ENCODE measurements around the gene MYO1F. TPM values are rescaled to one million over a fixed set of nuclear protein-coding genes. Genes with fewer than 3 reads are reported as not detected.

The MYO1F gene
- polyA plus RNA-seq, 1 donor (not counting 4 experiments of a cell fraction or from before 2014, with no cell fraction given): 0.14 TPM

GRCh38 chr19:8490395-8490760, 86.9 kb downstream of the MYO1F start:
- FAIRE-seq: no peak
- Histone ChIP-seq H3K4me1 (ENCODE audit: control insufficient read depth, extremely low read depth, insufficient read depth, low read length) (peaks cover 25% of the 10 kb centered on the region), H3K27me3 (ENCODE audit: control insufficient read depth, extremely low read depth, insufficient read depth, low read length) (no peaks in the 10 kb centered on the region), H2AFZ (ENCODE audit: control insufficient read depth, low read length) (no peak overlapping the region), H3K4me3 (ENCODE audit: control insufficient read depth in 2 of 3, extremely low read depth in 1 of 3, insufficient read depth in 2 of 3, low read depth in 1 of 3, low read length in 3 of 3) (no peak overlapping the region), H3K4me2 (ENCODE audit: control insufficient read depth, extremely low read depth, insufficient read depth, low read depth, low read length) (peak overlapping the region; percentile 84), H3K9me1 (ENCODE audit: control insufficient read depth, extremely low read depth, insufficient read depth, low read length) (no peaks in the 10 kb centered on the region), H3K9me3 (ENCODE audit: control insufficient read depth, low read depth, low read length) (no peaks in the 10 kb centered on the region), H3K36me3 (ENCODE audit: control insufficient read depth in 2 of 2, extremely low read depth in 1 of 2, insufficient read depth in 2 of 2, low read length in 2 of 2) (peaks cover 29 to 30% of the 10 kb centered on the region in 2 experiments), H3K27ac (ENCODE audit: control insufficient read depth, insufficient read depth, low read length) (peak overlapping the region; percentile 67), H4K20me1 (ENCODE audit: control insufficient read depth, extremely low read depth, insufficient read depth, low read length) (peaks cover 2% of the 10 kb centered on the region), H3K9ac (ENCODE audit: control insufficient read depth, extremely low read depth, insufficient read depth, low read length) (no peak overlapping the region), H3K79me2 (ENCODE audit: control insufficient read depth, insufficient read depth, low read length) (peaks cover 3% of the 10 kb centered on the region)
- DNase-seq (ENCODE audit: low read depth, low spot score): no peak
- TF ChIP-seq EZH2 (IDR thresholded peaks at IDR 0.05; ENCODE audit: low read length) (no peak), CTCF (optimal IDR thresholded peaks at IDR 0.05 in 1 of 3, IDR thresholded peaks at IDR 0.05 in 1 of 3, conservative IDR thresholded peaks at IDR 0.05 in 1 of 3; ENCODE audit: extremely low read depth in 1 of 3, insufficient read depth in 2 of 3, low read length in 3 of 3) (no peak)
- dilution Hi-C loops (cut with MboI; ENCODE audit: extremely low pct_ligation_motif_present, low sequenced_read_pairs): no loop called here

- Histone ChIP-seq H3K9me3 (ENCODE audit: control insufficient read depth, low read depth, low read length) (no peaks in the 10 kb centered on the region), H3K79me2 (ENCODE audit: control insufficient read depth, insufficient read depth, low read length) (peaks cover 3% of the 10 kb centered on the region), H3K27me3 (ENCODE audit: control insufficient read depth, extremely low read depth, insufficient read depth, low read length) (no peaks in the 10 kb centered on the region), H3K4me1 (ENCODE audit: control insufficient read depth, extremely low read depth, insufficient read depth, low read length) (peaks cover 25% of the 10 kb centered on the region), H4K20me1 (ENCODE audit: control insufficient read depth, extremely low read depth, insufficient read depth, low read length) (peaks cover 2% of the 10 kb centered on the region), H3K4me3 (ENCODE audit: control insufficient read depth in 2 of 3, extremely low read depth in 1 of 3, insufficient read depth in 2 of 3, low read depth in 1 of 3, low read length in 3 of 3) (peak overlapping the region in 2 of 3 experiments; percentile 40 to 61), H3K27ac (ENCODE audit: control insufficient read depth, insufficient read depth, low read length) (peak overlapping the region; percentile 67), H3K9me1 (ENCODE audit: control insufficient read depth, extremely low read depth, insufficient read depth, low read length) (no peaks in the 10 kb centered on the region), H2AFZ (ENCODE audit: control insufficient read depth, low read length) (no peak overlapping the region), H3K36me3 (ENCODE audit: control insufficient read depth in 2 of 2, extremely low read depth in 1 of 2, insufficient read depth in 2 of 2, low read length in 2 of 2) (peaks cover 31 to 34% of the 10 kb centered on the region in 2 experiments), H3K4me2 (ENCODE audit: control insufficient read depth, extremely low read depth, insufficient read depth, low read depth, low read length) (peak overlapping the region; percentile 84), H3K9ac (ENCODE audit: control insufficient read depth, extremely low read depth, insufficient read depth, low read length) (peak overlapping the region; percentile 58)
- TF ChIP-seq CTCF (optimal IDR thresholded peaks at IDR 0.05 in 1 of 3, IDR thresholded peaks at IDR 0.05 in 1 of 3, conservative IDR thresholded peaks at IDR 0.05 in 1 of 3; ENCODE audit: extremely low read depth in 1 of 3, insufficient read depth in 2 of 3, low read length in 3 of 3) (no peak), EZH2 (IDR thresholded peaks at IDR 0.05; ENCODE audit: low read length) (no peak)
- dilution Hi-C loops (cut with MboI; ENCODE audit: extremely low pct_ligation_motif_present, low sequenced_read_pairs): no loop called here
- DNase-seq (ENCODE audit: low read depth, low spot score) (peak; percentile 76), FAIRE-seq (peak; percentile 93)
Observed at GRCh38 chr19:8489561-8490394, 87.5 kb downstream of the MYO1F start.
